ENCODE measurements around the gene DYNLT2. TPM values are rescaled to one million over a fixed set of nuclear protein-coding genes. Genes with fewer than 3 reads are reported as not detected.

Gene DYNLT2
- total and polyA plus RNA-seq, 2 experiments from 2014 or later, result 2.4 to 2.9 TPM

DNA sequence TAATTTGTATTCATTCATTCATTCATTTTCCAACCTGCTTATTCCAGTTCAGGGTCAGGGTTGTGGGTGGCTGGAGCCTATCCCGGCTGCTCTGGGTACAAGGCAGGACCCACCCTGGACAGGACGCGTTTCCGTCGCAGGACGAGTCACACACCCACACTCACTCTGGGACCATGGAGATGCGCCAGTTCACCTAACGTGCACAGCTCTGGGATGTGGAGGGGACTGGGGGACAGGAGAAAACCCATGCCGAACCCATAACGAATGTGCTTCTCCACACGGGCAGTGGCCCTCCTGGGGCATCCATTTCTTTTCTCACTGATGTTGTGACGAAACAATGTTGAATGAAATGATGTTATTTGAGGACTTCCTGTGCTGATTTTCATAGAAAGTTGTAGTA, 26.5 kb upstream of the DYNLT2 start:
- Histone ChIP-seq H3K36me3 (peaks cover 4% of the 10 kb centered on the region), H3K27me3 (no peaks in the 10 kb centered on the region), H3K27ac (no peak overlapping the region), H3K9me3 (ENCODE audit: low read depth) (no peaks in the 10 kb centered on the region), H3K4me1 (ENCODE audit: low read depth) (no peaks in the 10 kb centered on the region), H3K4me3 (no peak overlapping the region)
- no peak for DNase-seq (ENCODE audit: low read depth in 1 of 2, low spot score in 1 of 2)
- TF ChIP-seq, protein P1, sequence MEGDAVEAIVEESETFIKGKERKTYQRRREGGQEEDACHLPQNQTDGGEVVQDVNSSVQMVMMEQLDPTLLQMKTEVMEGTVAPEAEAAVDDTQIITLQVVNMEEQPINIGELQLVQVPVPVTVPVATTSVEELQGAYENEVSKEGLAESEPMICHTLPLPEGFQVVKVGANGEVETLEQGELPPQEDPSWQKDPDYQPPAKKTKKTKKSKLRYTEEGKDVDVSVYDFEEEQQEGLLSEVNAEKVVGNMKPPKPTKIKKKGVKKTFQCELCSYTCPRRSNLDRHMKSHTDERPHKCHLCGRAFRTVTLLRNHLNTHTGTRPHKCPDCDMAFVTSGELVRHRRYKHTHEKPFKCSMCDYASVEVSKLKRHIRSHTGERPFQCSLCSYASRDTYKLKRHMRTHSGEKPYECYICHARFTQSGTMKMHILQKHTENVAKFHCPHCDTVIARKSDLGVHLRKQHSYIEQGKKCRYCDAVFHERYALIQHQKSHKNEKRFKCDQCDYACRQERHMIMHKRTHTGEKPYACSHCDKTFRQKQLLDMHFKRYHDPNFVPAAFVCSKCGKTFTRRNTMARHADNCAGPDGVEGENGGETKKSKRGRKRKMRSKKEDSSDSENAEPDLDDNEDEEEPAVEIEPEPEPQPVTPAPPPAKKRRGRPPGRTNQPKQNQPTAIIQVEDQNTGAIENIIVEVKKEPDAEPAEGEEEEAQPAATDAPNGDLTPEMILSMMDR (IDR thresholded peaks at IDR 0.05; ENCODE audit: low read depth, low read length), result no peak

DNA sequence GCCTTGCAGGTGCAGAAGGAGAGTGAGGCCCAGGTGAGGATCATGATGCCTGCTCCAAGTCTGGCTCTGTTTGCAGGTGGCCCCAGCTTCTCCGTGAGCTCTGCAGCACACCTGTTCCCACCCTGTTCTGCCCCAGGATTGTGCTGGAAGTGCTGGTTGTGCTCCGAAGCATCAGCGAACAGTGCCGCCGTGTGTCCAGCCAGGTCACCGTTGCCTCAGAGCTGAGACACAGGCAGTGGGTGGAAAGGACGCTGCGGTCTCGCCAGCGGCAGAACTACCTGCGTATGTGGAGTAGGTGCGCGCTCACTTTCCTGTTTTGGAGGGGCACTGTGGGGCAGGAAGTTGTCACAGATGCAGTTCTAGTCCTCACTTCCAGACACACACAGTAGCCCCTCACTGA, 25.0 kb upstream of the DYNLT2 start:
- no peak for DNase-seq (ENCODE audit: low read depth in 1 of 2, low spot score in 1 of 2)
- Histone ChIP-seq H3K27me3 (no peaks in the 10 kb centered on the region), H3K36me3 (peaks cover 8% of the 10 kb centered on the region), H3K4me3 (no peak overlapping the region), H3K4me1 (ENCODE audit: low read depth) (no peaks in the 10 kb centered on the region), H3K27ac (no peak overlapping the region), H3K9me3 (ENCODE audit: low read depth) (no peaks in the 10 kb centered on the region)
- TF ChIP-seq, protein P1 (IDR thresholded peaks at IDR 0.05; ENCODE audit: low read depth, low read length), result no peak

DNA sequence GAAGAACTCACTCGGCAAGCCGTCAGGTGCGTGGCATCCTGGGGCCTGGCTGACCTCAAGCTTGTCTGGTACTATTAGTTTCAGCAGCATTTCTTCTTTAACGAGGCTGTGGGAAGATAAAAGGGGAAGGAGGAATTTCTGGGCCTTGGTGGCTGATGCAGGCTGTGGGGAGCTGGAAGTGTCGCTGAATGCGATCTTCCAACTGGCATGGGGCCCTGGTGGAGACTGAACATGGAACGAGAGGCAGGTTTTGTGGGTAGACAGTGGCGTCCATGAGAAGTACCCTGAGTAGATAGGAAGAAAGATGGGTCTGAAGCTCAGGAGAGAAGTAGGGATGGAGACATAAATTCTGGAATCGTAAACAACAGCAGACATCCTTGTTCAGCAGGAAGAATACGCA, 23.9 kb upstream of the DYNLT2 start:
- Histone ChIP-seq H3K4me3 (no peak overlapping the region), H3K36me3 (peaks cover 8% of the 10 kb centered on the region), H3K9me3 (ENCODE audit: low read depth) (no peaks in the 10 kb centered on the region), H3K27me3 (no peaks in the 10 kb centered on the region), H3K27ac (no peak overlapping the region), H3K4me1 (ENCODE audit: low read depth) (no peaks in the 10 kb centered on the region)
- TF ChIP-seq, protein P1 (IDR thresholded peaks at IDR 0.05; ENCODE audit: low read depth, low read length), result no peak
- no peak for DNase-seq (ENCODE audit: low read depth in 1 of 2, low spot score in 1 of 2)

DNA sequence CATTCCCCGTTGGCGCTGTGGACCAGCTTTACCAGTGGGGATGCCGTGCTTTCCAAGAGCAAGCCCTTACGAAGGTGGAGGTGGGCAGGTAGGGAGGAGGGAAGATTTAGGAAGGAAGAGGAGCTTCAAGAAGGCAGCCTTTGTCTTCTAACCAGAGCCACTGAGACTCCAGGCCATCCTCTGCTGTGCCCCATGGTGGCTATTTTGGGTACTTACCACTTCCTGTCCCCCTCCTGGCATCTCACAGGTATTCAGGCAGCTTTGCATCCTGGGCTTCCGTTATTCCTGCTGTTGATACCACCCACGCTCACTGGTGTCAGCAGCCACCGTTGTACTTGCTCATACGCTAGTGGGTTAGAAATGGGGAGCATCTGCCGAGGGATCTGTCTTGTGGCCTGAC, 23.0 kb upstream of the DYNLT2 start:
- Histone ChIP-seq H3K4me3 (no peak overlapping the region), H3K27me3 (no peaks in the 10 kb centered on the region), H3K36me3 (peaks cover 13% of the 10 kb centered on the region), H3K4me1 (ENCODE audit: low read depth) (no peaks in the 10 kb centered on the region), H3K9me3 (ENCODE audit: low read depth) (no peaks in the 10 kb centered on the region), H3K27ac (no peak overlapping the region)
- no peak for DNase-seq (ENCODE audit: low read depth in 1 of 2, low spot score in 1 of 2)
- TF ChIP-seq, protein P1 (IDR thresholded peaks at IDR 0.05; ENCODE audit: low read depth, low read length), result no peak

DNA sequence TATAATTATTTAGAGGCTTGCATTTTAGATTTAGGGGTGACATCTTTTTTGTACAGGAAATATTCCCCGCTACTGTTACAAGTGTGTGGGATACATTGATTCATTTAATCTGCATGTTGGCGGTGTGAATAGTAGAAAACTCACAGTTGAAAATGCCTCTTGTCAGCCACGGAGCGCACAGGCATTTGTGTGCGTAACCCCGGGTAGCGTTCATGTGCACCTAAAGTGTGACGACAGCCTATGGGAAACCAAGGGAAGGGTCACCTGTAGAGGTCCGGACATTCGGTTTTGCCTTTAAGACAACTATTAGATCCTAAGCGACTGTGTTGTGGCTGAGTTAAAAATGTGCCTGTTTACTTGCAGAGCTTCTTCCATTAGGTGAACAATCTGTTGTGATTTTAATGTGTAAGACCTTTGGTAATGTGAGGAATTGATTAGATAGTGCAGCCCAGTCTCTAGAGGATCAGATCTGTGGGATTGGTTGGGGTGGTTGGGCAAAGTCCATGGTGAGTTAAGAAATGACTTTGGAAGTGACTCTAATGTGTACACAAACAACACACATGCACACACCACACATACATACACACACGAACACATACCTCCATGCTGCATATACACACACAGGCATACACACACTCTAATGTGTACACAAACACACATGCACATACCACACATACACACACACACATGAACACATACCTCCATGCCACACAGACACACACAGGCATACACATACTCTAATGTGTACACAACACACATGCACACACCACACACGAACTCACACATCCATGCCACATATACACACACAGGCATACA, 15.8 kb upstream of the DYNLT2 start:
- no peaks in the 10 kb centered on the region for H3K4me1 ChIP-seq (ENCODE audit: low read depth)
- H3K9me3 ChIP-seq (ENCODE audit: low read depth), result no peaks in the 10 kb centered on the region
- TF ChIP-seq, protein P1 (IDR thresholded peaks at IDR 0.05; ENCODE audit: low read depth, low read length), result no peak
- peaks cover 28% of the 10 kb centered on the region for H3K36me3 ChIP-seq
- no peaks in the 10 kb centered on the region for H3K27me3 ChIP-seq
- DNase-seq (ENCODE audit: low read depth in 1 of 2, low spot score in 1 of 2), result no peak
- H3K27ac ChIP-seq, result no peak overlapping the region
- H3K4me3 ChIP-seq, result no peak overlapping the region

All from cardiac muscle cell (in vitro differentiated cells and primary cell).